Common myeloid progenitor, CD34-positive (primary cell): ENCODE results near the gene PAEP.
"Not testable (repeated sequence)": the region's sequence is repeated elsewhere in the genome, so short reads cannot be mapped to it uniquely, and the experiment has no call there.

Source experiments
- CTCF ChIA-PET: fragments of 350-600 bp; sonication (Branson Sonifier 250); formaldehyde crosslinking; loops from one replicate; lab custom pipeline; 2021; ENCODE audit warnings: antibody characterized with exemption; lab: Charles Lee
- POLR2A ChIA-PET: fragments of 350-600 bp; sonication (Branson Sonifier 250); formaldehyde crosslinking; loops from one replicate; lab custom pipeline; 2021; ENCODE audit warnings: antibody characterized with exemption; lab: Charles Lee
- DNase-seq, 3 donors: peaks; one replicate each; pipeline versions ENCODE4 v3.0.0 to v3.0.0-alpha.2; 2013
- H3K27ac ChIP-seq, 2 experiments: 1 replicate in 1 of 2; 2 replicates in 1 of 2; pipeline ENCODE4 v1.7.0; 2013; ENCODE audit warnings: inconsistent platforms in 2 of 2, low read length in 2 of 2, mild to moderate bottlenecking in 2 of 2, low read depth in 1 of 2, moderate library complexity in 1 of 2; ENCODE audit not compliant: severe bottlenecking in 2 of 2, insufficient read depth in 1 of 2, poor library complexity in 1 of 2
- H3K27me3 ChIP-seq, 5 experiments: replicated peaks in 2 of 5; 1 replicate in 3 of 5; 2 replicates in 2 of 5; pipeline versions ENCODE4 v1.6.1 to v1.7.0; 2013; ENCODE audit warnings: low read length in 4 of 5, mild to moderate bottlenecking in 2 of 5, moderate library complexity in 2 of 5, inconsistent platforms in 1 of 5; ENCODE audit not compliant: insufficient read depth in 5 of 5, control insufficient read depth in 4 of 5
- H3K36me3 ChIP-seq, 4 experiments: 1 replicate in 2 of 4; 2 replicates in 2 of 4; pipeline versions ENCODE4 v1.6.1 to v1.7.0; 2013; ENCODE audit warnings: low read length in 3 of 4, control low read depth in 1 of 4, mild to moderate bottlenecking in 1 of 4; ENCODE audit not compliant: control insufficient read depth in 4 of 4, insufficient read depth in 4 of 4
- H3K4me1 ChIP-seq, 4 experiments: 1 replicate in 3 of 4; 2 replicates in 1 of 4; pipeline versions ENCODE4 v1.6.1 to v1.7.1; 2013; ENCODE audit warnings: low read length in 3 of 4, mild to moderate bottlenecking in 3 of 4, control low read depth in 1 of 4, inconsistent platforms in 1 of 4, moderate library complexity in 1 of 4; ENCODE audit not compliant: control insufficient read depth in 4 of 4, insufficient read depth in 4 of 4; ENCODE audit errors: control extremely low read depth in 1 of 4
- H3K4me3 ChIP-seq, 7 experiments: 1 replicate in 4 of 7; 2 replicates in 3 of 7; pipeline versions ENCODE4 v1.5.1 to v1.7.0; 2013; ENCODE audit warnings: mild to moderate bottlenecking in 7 of 7, low read length in 6 of 7, moderate library complexity in 6 of 7, inconsistent platforms in 2 of 7, low read depth in 2 of 7, control low read depth in 1 of 7; ENCODE audit not compliant: insufficient read depth in 4 of 7, control insufficient read depth in 1 of 7; ENCODE audit errors: extremely low read depth in 1 of 7
- H3K9me3 ChIP-seq, 5 experiments: 1 replicate in 4 of 5; 2 replicates in 1 of 5; pipeline versions ENCODE4 v1.6.1 to v1.7.1; 2013; ENCODE audit warnings: low read length in 4 of 5, mild to moderate bottlenecking in 2 of 5, inconsistent platforms in 1 of 5, low read depth in 1 of 5, moderate library complexity in 1 of 5; ENCODE audit not compliant: control insufficient read depth in 4 of 5, insufficient read depth in 2 of 5; ENCODE audit errors: control extremely low read depth in 1 of 5
- WGBS: methylation state at CpG from one replicate; pipeline ENCODE4 v1.1.5; 2013; ENCODE audit not compliant: insufficient coverage; 5-methylcytosine and 5-hydroxymethylcytosine counted together

The PAEP gene

DNA sequence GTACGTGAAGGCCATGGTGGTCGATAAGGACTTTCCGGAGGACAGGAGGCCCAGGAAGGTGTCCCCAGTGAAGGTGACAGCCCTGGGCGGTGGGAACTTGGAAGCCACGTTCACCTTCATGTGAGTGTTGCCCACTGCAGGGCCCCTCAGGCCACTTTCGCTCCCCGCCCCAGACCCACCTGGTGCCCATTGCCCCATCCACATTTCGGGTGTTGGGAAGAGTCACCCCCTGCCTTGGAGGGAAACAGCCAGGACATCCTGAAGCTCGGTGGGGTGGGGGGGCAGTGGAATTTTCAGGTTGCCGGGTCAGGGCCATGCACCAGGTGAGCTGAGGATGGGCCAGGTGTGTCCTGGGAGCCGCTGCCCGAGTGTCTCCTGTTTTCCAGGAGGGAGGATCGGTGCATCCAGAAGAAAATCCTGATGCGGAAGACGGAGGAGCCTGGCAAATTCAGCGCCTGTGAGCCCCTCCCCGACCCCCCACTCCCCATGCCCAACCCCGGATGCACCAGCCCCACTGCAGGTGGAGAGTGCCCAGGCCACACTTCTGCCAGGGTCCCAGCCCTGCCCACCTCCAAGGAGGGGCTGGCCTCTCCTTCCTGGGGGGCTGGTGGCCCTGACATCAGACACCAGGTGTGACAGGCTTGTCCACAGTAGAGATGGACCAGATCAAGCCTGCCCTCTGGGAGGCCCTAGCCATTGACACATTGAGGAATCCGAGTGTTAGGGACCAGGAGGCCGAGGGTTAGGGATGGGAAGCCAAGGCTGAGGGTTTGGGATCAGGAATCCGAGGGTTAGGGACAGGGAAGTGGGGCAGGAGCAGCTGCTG is 14.6 kb upstream of the PAEP start:
- DNase-seq, H3K4me3 ChIP-seq, H3K9me3 ChIP-seq, H3K27ac ChIP-seq, POLR2A ChIA-PET, H3K36me3 ChIP-seq, H3K4me1 ChIP-seq, CTCF ChIA-PET, H3K27me3 ChIP-seq: not testable (repeated sequence)
- WGBS: 92% methylated on average over 13 of the region's 21 CpGs

DNA sequence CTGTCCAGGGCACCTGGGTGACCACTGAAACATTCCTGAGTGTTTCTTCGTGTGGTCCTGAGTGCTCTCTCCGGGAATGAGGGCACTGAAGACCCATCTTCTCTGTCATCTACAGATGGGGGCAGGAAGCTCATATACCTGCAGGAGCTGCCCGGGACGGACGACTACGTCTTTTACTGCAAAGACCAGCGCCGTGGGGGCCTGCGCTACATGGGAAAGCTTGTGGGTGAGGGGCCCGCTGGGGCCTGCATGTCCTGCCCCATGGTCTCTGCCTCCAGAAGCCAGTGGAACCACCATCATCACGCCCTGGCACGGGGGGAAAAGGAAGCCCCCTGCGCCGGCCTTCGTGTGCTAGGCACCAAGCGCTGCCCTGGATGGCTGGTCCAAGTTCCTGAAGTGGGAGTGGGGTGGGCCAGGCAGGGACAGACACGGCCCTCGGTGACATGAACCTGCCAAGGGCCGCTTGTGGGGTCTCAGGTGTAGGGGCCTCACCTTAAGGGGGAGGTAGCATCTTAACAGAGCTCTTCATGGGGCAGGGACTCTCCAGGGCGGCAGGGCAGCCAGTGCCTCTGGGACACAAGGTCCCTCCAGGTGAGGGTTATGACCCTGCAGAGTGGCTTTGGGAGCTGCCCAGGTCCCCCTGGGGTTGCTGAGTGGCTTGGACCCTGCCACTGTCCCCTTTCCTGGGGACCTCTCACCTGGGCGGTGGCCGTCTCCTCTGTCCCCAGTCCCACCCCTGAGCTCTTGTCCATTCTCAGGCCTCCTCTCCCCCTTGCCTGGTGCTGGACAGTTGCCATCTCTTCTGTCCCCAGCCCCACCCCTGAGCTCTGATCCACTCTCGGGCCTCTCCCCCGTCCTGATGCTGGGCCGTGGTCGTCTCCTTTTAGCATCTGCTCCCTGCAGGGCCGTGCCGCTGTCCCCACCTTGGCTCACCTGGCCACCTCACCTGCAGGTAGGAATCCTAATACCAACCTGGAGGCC is 13.5 kb upstream of the PAEP start:
- Histone ChIP-seq H3K4me1 (no peaks in the 10 kb centered on the region), H3K36me3 (no peaks in the 10 kb centered on the region), H3K27ac (no peak overlapping the region), H3K9me3 (no peaks in the 10 kb centered on the region), H3K27me3 (no peaks in the 10 kb centered on the region), H3K4me3 (no peak overlapping the region)
- 92% methylated on average over 28 of the region's 28 CpGs for WGBS
- no peak for DNase-seq
- ChIA-PET POLR2A (no interaction called here), CTCF (no interaction called here)

DNA sequence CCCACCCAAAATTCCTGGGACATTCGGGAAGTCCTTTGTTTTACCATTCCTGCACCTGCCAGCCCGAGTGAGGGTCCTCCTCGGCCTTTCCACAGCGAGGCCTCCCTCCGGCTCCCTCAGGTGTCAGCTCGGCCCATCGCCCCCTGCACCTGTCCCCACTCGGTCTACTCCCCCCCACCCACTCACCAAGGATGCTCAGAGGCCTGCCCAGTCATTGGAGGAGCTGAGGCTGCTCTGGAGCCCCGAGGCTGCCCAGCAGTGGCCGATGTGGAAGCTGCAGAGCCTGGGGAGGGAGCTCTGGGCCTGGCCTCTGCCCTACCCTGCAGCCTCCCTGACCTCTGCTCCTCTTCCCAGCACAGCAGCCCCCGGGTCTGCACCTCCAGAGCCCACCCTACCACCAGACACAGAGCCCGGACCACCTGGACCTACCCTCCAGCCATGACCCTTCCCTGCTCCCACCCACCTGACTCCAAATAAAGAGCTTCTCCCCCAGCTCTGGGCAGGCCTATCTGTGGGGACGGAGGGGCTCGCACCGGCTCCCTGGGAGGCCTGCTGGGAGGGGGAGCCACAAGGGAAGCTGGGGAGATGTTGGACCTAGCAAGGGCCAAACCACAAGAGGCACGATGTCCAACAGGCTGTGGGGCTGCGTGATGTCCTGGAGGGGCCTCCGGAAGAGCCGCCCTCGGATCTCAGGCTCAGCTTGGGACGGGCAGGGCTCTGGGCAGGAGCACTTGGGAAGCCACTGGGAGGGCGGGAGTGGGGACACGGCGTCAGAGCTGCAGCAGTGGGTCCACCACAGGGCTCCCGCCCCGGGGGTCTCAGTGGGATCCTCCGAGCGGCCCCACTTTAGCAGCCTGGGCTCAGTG is 11.8 kb upstream of the PAEP start:
- CTCF ChIA-PET, H3K27ac ChIP-seq: not testable (repeated sequence)
- WGBS: 94% methylated on average over 23 of the region's 28 CpGs

DNA sequence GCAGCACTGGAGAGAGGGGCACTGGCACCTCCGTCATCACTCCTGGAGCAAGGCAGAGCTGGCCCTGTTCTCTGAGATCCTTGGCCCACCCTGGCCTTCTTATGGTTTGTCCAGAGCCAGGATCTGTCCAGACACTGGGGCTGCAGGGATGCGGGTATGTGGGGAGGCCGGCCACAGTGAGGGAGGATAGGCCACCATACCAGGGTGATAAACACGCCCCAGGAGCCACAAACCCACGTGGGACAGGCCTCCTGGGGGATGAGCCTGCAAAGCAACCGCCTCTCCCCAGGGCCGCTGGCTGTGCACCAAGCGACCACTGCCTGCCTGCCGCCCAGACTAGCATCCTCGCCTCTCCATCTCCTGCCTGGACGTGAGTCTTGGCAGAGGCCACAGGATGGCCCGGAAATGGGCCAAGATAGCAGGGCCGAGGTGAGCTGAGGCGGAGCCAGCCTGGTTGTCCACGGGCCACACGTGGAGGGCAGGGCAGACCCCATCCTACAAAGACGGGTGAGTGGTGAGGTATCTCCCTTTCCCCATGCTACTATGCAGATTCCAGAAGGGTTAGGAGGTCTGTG is 11.1 kb upstream of the PAEP start:
- Histone ChIP-seq H3K36me3 (no peaks in the 10 kb centered on the region), H3K4me1 (no peaks in the 10 kb centered on the region), H3K27ac (no peak overlapping the region), H3K27me3 (peaks cover 0 to 4% (median 0%) of the 10 kb centered on the region in 5 experiments), H3K9me3 (peaks cover 0 to 1% (median 0%) of the 10 kb centered on the region in 5 experiments), H3K4me3 (no peak overlapping the region)
- no peak for DNase-seq
- ChIA-PET CTCF (no interaction called here), POLR2A (no interaction called here)
- 88% methylated on average over 13 of the region's 17 CpGs for WGBS

More for the DNA sequence above, 11.8 kb upstream of the PAEP start:
- DNase-seq, H3K9me3 ChIP-seq, H3K4me1 ChIP-seq, POLR2A ChIA-PET, H3K27me3 ChIP-seq, H3K36me3 ChIP-seq, H3K4me3 ChIP-seq: not testable (repeated sequence)

DNA sequence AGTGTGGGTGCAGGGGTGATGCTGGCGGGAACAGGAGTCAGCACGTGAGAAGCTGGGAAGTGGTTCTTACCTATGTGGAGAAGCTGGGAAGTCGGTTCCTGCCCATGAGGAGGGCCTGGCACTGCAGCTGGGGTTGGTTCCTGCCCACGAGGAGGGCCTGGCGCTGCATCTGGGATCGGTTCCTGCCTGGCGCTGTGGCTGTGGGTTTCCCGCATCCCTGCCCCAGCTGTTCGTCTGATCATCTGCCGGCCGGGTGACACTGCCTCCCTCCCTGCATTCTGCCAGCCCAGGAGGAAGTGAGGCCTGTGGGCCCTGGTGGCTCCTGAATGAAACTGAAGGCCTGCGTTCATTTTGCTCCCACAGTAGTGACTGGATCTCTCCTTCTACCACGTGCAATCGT is 10.5 kb upstream of the PAEP start:
- Histone ChIP-seq H3K27me3 (peaks cover 0 to 6% (median 0%) of the 10 kb centered on the region in 5 experiments), H3K27ac (no peak overlapping the region), H3K4me1 (no peaks in the 10 kb centered on the region), H3K4me3 (no peak overlapping the region), H3K36me3 (no peaks in the 10 kb centered on the region), H3K9me3 (peaks cover 0 to 5% (median 0%) of the 10 kb centered on the region in 5 experiments)
- 63% methylated on average over 14 of the region's 14 CpGs for WGBS
- POLR2A ChIA-PET: no interaction called here
- DNase-seq: no peak
- CTCF ChIA-PET: no interaction called here

DNA sequence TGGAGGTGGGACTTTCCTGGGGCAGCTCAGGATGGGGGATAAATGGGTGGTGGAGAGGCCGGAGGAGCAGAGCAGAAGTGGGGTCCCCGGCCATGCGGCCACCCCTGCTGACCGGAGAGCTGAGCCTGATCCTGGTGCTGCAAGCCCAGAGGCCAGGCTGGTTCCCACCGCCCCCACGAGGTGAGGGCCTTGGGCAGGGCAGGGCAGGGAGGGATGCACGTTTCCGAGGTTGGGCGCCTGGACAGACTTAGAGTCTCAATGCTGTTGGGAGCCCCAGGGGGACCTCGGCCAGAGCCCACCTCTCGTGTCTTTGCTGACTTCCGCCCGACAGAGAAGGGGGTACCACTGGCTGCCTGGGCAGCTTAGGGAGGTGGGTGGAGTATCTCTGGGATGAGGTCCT is 10.1 kb upstream of the PAEP start:
- no peak for DNase-seq
- WGBS: 94% methylated on average over 10 of the region's 13 CpGs
- POLR2A ChIA-PET: no interaction called here
- no peaks in the 10 kb centered on the region for H3K4me1 ChIP-seq
- peaks cover 0 to 5% (median 0%) of the 10 kb centered on the region in 5 experiments for H3K9me3 ChIP-seq
- H3K27ac ChIP-seq: no peak overlapping the region
- no peak overlapping the region for H3K4me3 ChIP-seq
- H3K27me3 ChIP-seq: peaks cover 0 to 9% (median 0%) of the 10 kb centered on the region in 5 experiments
- H3K36me3 ChIP-seq: no peaks in the 10 kb centered on the region
- CTCF ChIA-PET: interaction anchor here (0.7 kb wide), 1 partner anchor 46 kb away, joined by 3 read pairs; no protein-coding TSS in a partner anchor
